Esophagus squamous epithelium (tissue), 5 donors: Measurements from ENCODE around the gene MFN1. TPM values are rescaled to one million over a fixed set of nuclear protein-coding genes. Genes with fewer than 3 reads are reported as not detected.

Source experiments
- DNase-seq: peaks from one replicate; lab custom pipeline; 2025; lab: John Stamatoyannopoulos, UW
- H3K27ac ChIP-seq, 4 donors: fragments of 200-600 bp; sonication (generic); one replicate each; pipeline ENCODE4 v1.5.1; 2016 to 2019; ENCODE audit warnings: mild to moderate bottlenecking in 1 of 4
- H3K27me3 ChIP-seq, 4 donors: fragments of 200-600 bp; sonication (generic); 1 replicate in 3 of 4; 2 replicates in 1 of 4; pipeline versions ENCODE4 v1.5.1 to v1.6.0; 2017 to 2021; ENCODE audit warnings: antibody characterized with exemption in 1 of 4
- H3K36me3 ChIP-seq, 3 donors: fragments of 200-600 bp; sonication (generic); one replicate each; pipeline ENCODE4 v1.5.1; 2016 to 2019
- H3K4me1 ChIP-seq, 3 donors: fragments of 200-600 bp; sonication (generic); one replicate each; pipeline ENCODE4 v1.5.1; 2017 to 2019
- H3K4me3 ChIP-seq, 4 donors: fragments of 200-600 bp; sonication (generic); 1 replicate in 3 of 4; 2 replicates in 1 of 4; pipeline ENCODE4 v1.5.1; 2016 to 2019; ENCODE audit warnings: mild to moderate bottlenecking in 2 of 4, moderate library complexity in 1 of 4
- H3K9me3 ChIP-seq, 3 donors: fragments of 200-600 bp; sonication (generic); one replicate each; pipeline ENCODE4 v1.5.1; 2016 to 2019
- POLR2A ChIP-seq, 4 donors: fragments of 450-650 bp; IDR thresholded peaks; one replicate each; pipeline ENCODE4 v1.6.1; 2017; ENCODE audit warnings: antibody characterized with exemption in 4 of 4, mild to moderate bottlenecking in 4 of 4, moderate library complexity in 3 of 4
- WGBS, 2 donors: methylation state at CpG; one replicate each; pipeline ENCODE4 v1.1.5; 2018; 5-methylcytosine and 5-hydroxymethylcytosine counted together
- intact Hi-C: fragments of 100-400 bp; cut with DNase I; formaldehyde crosslinking; loops from one replicate; pipeline ENCODE4 v1.15.0; 2022
- total RNA-seq, 4 donors: library from RNA; depleted of rRNA; stranded (reverse); fragments of >200 nt; gene quantifications; one replicate each; pipeline ENCODE4 v1.1.0, GENCODE V29; 2016
- TF ChIP-seq, protein P1 (sequence below), 6 experiments: fragments of 450-650 bp in 4 of 6; fragments of 200-600 bp in 2 of 6; sonication (generic) in 2 of 6; IDR thresholded peaks; one replicate each; pipeline ENCODE4 v1.5.1; 2016 to 2019; ENCODE audit warnings: antibody characterized with exemption in 6 of 6, mild to moderate bottlenecking in 4 of 6, moderate library complexity in 4 of 6
- donor health status: DM: yes; HTN: yes; CAD: no.

Gene MFN1
- total RNA-seq, 4 donors from 2014 or later, result 25.2 to 55.3 (median 38.2) TPM

DNA sequence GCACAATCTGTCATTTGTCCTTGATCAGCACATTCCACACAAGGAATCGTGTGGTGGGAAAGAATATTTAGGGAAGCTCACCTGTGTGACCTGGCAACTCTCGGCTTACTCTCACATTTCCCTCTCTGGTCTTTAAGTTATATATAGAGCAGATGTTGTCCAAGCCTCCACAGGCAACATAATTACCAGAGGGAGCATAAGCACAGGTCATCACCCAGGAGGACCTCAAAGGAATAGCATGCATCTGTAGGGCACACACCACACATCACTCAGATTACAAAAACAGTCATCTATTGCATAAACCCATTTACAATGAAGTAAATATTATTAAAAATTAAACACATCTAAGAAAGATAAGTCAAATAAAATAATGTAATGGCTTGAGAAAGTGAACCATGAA, 67.3 kb downstream of the MFN1 start:
- no peak for DNase-seq
- Histone ChIP-seq H3K4me3 (no peak overlapping the region), H3K9me3 (no peaks in the 10 kb centered on the region), H3K27me3 (no peaks in the 10 kb centered on the region), H3K36me3 (peaks cover 0 to 78% (median 0%) of the 10 kb centered on the region in 3 donors), H3K27ac (no peak overlapping the region), H3K4me1 (no peaks in the 10 kb centered on the region)
- TF ChIP-seq, protein P1, sequence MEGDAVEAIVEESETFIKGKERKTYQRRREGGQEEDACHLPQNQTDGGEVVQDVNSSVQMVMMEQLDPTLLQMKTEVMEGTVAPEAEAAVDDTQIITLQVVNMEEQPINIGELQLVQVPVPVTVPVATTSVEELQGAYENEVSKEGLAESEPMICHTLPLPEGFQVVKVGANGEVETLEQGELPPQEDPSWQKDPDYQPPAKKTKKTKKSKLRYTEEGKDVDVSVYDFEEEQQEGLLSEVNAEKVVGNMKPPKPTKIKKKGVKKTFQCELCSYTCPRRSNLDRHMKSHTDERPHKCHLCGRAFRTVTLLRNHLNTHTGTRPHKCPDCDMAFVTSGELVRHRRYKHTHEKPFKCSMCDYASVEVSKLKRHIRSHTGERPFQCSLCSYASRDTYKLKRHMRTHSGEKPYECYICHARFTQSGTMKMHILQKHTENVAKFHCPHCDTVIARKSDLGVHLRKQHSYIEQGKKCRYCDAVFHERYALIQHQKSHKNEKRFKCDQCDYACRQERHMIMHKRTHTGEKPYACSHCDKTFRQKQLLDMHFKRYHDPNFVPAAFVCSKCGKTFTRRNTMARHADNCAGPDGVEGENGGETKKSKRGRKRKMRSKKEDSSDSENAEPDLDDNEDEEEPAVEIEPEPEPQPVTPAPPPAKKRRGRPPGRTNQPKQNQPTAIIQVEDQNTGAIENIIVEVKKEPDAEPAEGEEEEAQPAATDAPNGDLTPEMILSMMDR (IDR thresholded peaks at IDR 0.05), result no peak
- no peak for TF ChIP-seq POLR2A (IDR thresholded peaks at IDR 0.05)
- intact Hi-C loops, result no loop called here
- WGBS, 2 donors, result 88% methylated on average over 2 of the region's 2 CpGs

DNA sequence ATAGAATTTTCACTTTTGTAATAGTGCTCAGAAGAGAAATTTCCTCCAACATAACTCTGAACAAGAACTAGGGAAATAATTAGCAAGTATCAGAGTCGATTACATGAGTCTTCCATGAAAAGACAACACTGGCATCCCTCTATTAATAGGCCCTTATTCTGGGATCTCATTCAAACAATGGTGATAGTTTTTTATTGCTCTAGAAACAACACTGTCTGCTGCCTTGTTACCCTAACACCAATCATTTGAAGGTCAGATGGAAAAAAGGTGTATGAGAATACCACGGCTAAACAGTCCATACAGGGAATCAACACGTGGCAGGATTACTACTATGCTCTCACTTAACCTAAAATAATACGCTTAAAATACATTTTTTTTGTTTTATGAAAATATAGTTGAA, 67.9 kb downstream of the MFN1 start:
- Histone ChIP-seq H3K4me1 (no peaks in the 10 kb centered on the region), H3K4me3 (no peak overlapping the region), H3K9me3 (no peaks in the 10 kb centered on the region), H3K36me3 (peaks cover 0 to 78% (median 0%) of the 10 kb centered on the region in 3 donors), H3K27ac (no peak overlapping the region), H3K27me3 (no peaks in the 10 kb centered on the region)
- 86 to 93% methylated on average over 4 of the region's 4 CpGs for WGBS, 2 donors
- TF ChIP-seq, protein P1 (IDR thresholded peaks at IDR 0.05), result no peak
- no peak for TF ChIP-seq POLR2A (IDR thresholded peaks at IDR 0.05)
- DNase-seq, result no peak
- intact Hi-C loops, result no loop called here

DNA sequence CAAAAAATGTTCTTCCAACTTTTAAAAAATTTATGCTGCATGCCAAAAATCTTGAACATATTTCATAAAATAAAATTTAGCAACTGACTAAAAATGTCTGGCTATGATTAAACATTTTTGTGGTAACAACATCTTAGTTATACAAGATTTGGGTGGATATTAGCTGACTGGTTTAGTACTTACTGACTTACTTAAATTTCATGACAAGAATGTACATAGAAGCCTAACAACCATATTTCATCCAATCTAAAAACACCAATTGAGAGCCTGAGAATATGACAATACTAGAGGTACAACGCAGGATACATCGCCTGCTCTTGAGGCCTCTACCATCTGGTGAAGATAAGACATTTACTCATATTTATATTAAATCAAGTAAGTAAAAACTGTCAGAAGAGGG, 69.2 kb downstream of the MFN1 start:
- TF ChIP-seq, protein P1 (IDR thresholded peaks at IDR 0.05), result no peak
- no peak for TF ChIP-seq POLR2A (IDR thresholded peaks at IDR 0.05)
- intact Hi-C loops, result no loop called here
- H3K27ac ChIP-seq, result no peak overlapping the region
- no peaks in the 10 kb centered on the region for H3K9me3 ChIP-seq
- H3K4me1 ChIP-seq, result peaks cover 0 to 3% (median 0%) of the 10 kb centered on the region in 3 donors
- DNase-seq, result no peak
- WGBS, 2 donors, result 96 to 100% methylated on average over 2 of the region's 2 CpGs
- no peak overlapping the region for H3K4me3 ChIP-seq
- H3K27me3 ChIP-seq, result no peaks in the 10 kb centered on the region
- H3K36me3 ChIP-seq, result peaks cover 0 to 82% (median 0%) of the 10 kb centered on the region in 3 donors

DNA sequence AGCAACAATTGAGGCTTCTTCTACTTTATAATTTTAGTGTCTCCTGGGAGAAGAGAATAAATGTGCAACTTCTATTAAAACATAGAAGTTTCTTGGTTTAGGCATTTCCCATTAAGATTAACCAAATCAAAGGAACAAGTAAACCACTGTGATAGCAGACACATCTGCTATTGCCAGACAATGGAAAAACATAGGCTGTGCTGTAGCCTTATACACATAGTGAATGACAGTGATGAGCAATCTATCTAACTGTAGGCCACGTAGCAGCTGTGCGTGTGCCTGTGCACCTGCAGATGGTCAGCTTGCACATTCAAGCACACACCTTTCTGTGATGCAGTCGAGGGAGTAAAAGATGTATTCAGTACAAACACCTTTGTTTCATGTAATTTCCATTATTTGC, 71.1 kb downstream of the MFN1 start:
- Histone ChIP-seq H3K27me3 (no peaks in the 10 kb centered on the region), H3K36me3 (peaks cover 0 to 71% (median 0%) of the 10 kb centered on the region in 3 donors), H3K9me3 (no peaks in the 10 kb centered on the region), H3K27ac (no peak overlapping the region), H3K4me1 (peaks cover 0 to 7% (median 0%) of the 10 kb centered on the region in 3 donors), H3K4me3 (no peak overlapping the region)
- 87 to 93% methylated on average over 3 of the region's 3 CpGs for WGBS, 2 donors
- DNase-seq, result no peak
- TF ChIP-seq, protein P1 (IDR thresholded peaks at IDR 0.05), result no peak
- TF ChIP-seq POLR2A (IDR thresholded peaks at IDR 0.05), result no peak
- intact Hi-C loops, result no loop called here

DNA sequence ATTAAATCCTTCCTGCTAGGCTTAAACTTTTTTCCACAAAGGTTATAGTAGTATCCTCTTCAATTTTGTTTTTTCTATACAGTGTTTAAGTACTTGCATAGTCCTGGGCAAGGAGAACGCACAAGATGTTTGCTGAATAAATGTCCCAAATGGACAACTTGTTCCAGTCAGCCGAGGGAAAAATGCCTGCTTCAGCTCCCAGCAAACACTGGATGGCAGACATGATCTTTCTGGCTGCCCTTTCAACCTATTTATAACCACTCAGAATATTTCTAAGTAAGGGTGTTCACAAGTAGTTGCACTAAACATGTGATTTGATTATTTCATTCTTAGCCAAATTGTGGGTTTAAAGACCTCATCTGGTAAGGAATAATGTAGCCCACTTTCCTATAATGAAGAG, 74.0 kb downstream of the MFN1 start:
- WGBS, 2 donors, result 46 to 70% methylated on average over 2 of the region's 2 CpGs
- Histone ChIP-seq H3K9me3 (no peaks in the 10 kb centered on the region), H3K4me3 (no peak overlapping the region), H3K36me3 (peaks cover 0 to 71% (median 0%) of the 10 kb centered on the region in 3 donors), H3K27me3 (no peaks in the 10 kb centered on the region), H3K27ac (no peak overlapping the region), H3K4me1 (peaks cover 0 to 7% (median 0%) of the 10 kb centered on the region in 3 donors)
- DNase-seq, result no peak
- TF ChIP-seq, protein P1 (IDR thresholded peaks at IDR 0.05), result peak in 3 of 6 experiments; percentile 31 to 44 (median 32)
- no peak for TF ChIP-seq POLR2A (IDR thresholded peaks at IDR 0.05)
- intact Hi-C loops, result loop anchor here (10.0 kb wide), 1 partner anchor 133 kb away; no protein-coding TSS in a partner anchor
